ENCODE measurements around the gene PTGES. TPM values are rescaled to one million over a fixed set of nuclear protein-coding genes. Genes with fewer than 3 reads are reported as not detected.

The PTGES gene
- total RNA-seq, 6 experiments from 2014 or later: 0.15 to 0.24 TPM; not detected in 4

GRCh38 chr9:129759804-129760502 lies 7.1 kb upstream of the PTGES start:
- ATAC-seq (no peak), DNase-seq (no peak)
- intact Hi-C loops (cut with DNase I): no loop called here
- TF ChIP-seq POLR2A (IDR thresholded peaks at IDR 0.05) (no peak), CTCF (IDR thresholded peaks at IDR 0.05) (no peak)
- H3K4me3 ChIP-seq: no peak overlapping the region
- H3K9me3 ChIP-seq: no peaks in the 10 kb centered on the region
- H3K27ac ChIP-seq: no peak overlapping the region
- no peaks in the 10 kb centered on the region for H3K36me3 ChIP-seq
- WGBS (ENCODE audit: insufficient coverage, low coverage, low lambda C conversion rate, missing lambda C conversion rate): 64% methylated on average over 7 of the region's 13 CpGs
- no peaks in the 10 kb centered on the region for H3K27me3 ChIP-seq
- no peaks in the 10 kb centered on the region for H3K4me1 ChIP-seq

DNA sequence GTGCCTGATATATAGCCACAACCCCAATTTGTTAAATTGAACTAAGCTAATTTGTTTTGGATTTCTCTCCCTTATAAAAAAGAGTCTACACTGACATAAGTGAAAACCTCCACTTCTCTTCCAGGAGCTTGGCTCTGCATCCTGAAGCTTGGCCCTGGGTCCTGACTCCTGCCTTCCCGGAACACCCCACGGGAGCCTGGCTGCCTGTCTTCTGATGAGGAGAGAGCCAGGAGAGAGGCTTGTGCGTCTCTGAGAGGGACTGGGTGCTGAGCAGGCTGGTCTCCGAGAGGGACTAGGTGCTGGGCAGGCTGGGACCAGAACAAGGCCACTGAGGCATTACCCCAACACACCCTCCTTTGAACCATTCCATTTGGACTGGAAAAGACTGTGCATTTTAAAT lies 6.5 kb upstream of the PTGES start:
- no peaks in the 10 kb centered on the region for H3K36me3 ChIP-seq
- TF ChIP-seq POLR2A (IDR thresholded peaks at IDR 0.05): no peak
- TF ChIP-seq CTCF (IDR thresholded peaks at IDR 0.05): no peak
- H3K9me3 ChIP-seq: no peaks in the 10 kb centered on the region
- H3K4me1 ChIP-seq: no peaks in the 10 kb centered on the region
- H3K27me3 ChIP-seq: no peaks in the 10 kb centered on the region
- ATAC-seq: no peak
- intact Hi-C loops (cut with DNase I): no loop called here
- no peak overlapping the region for H3K4me3 ChIP-seq
- DNase-seq: no peak
- 68% methylated on average over 4 of the region's 4 CpGs for WGBS (ENCODE audit: insufficient coverage, low coverage, low lambda C conversion rate, missing lambda C conversion rate)
- H3K27ac ChIP-seq: no peak overlapping the region

GRCh38 chr9:129757045-129757444 lies 4.2 kb upstream of the PTGES start:
- Histone ChIP-seq H3K27me3 (no peaks in the 10 kb centered on the region), H3K4me3 (no peak overlapping the region), H3K27ac (no peak overlapping the region), H3K9me3 (no peaks in the 10 kb centered on the region), H3K4me1 (no peaks in the 10 kb centered on the region), H3K36me3 (no peaks in the 10 kb centered on the region)
- no peak for DNase-seq
- WGBS (ENCODE audit: insufficient coverage, low coverage, low lambda C conversion rate, missing lambda C conversion rate): 53% methylated on average over 9 of the region's 9 CpGs
- ATAC-seq: peak in 1 of 4 donors; percentile 16
- intact Hi-C loops (cut with DNase I): no loop called here
- TF ChIP-seq POLR2A (IDR thresholded peaks at IDR 0.05) (no peak), CTCF (IDR thresholded peaks at IDR 0.05) (no peak)

DNA sequence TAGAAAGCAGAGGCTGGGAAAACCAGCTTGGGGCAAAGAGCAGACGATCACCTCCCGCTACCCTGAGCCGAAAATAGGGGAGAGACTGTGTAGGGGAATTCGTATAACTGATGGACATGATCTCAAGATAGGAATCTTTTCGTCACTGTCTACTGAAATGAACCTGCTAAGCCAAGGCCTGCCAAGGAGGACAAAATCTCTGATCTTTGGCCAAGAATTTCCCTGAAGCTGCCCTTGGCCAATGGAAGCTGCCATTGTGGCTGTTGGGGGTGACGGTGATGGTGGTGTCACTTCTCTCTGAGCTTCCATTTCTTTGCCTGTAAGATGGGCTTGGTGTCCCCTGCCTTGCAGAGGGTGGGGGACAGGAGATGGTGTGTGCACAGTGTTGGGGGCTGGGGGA lies 3.3 kb upstream of the PTGES start:
- Histone ChIP-seq H3K27ac (no peak overlapping the region), H3K9me3 (no peaks in the 10 kb centered on the region), H3K27me3 (no peaks in the 10 kb centered on the region), H3K36me3 (no peaks in the 10 kb centered on the region), H3K4me3 (no peak overlapping the region), H3K4me1 (no peaks in the 10 kb centered on the region)
- no peak for ATAC-seq
- 96% methylated on average over 5 of the region's 6 CpGs for WGBS (ENCODE audit: insufficient coverage, low coverage, low lambda C conversion rate, missing lambda C conversion rate)
- no peak for DNase-seq
- intact Hi-C loops (cut with DNase I): no loop called here
- TF ChIP-seq CTCF (IDR thresholded peaks at IDR 0.05): no peak
- no peak for TF ChIP-seq POLR2A (IDR thresholded peaks at IDR 0.05)
